Spleen (tissue), 7 donors: Measurements from ENCODE around the gene ZMIZ1.
A peak's percentile ranks its signal among the peaks of the same experiment; 100 is the strongest.

Experiments used
- CTCF ChIP-seq, 11 experiments: fragments of 200-600 bp in 7 of 11; fragments of 450-650 bp in 4 of 11; sonication (generic) in 4 of 11; IDR thresholded peaks in 8 of 11; conservative IDR thresholded peaks in 3 of 11; 1 replicate in 7 of 11; 2 replicates in 4 of 11; pipeline versions ENCODE4 v1.4.0 to v1.8.0; 2016 to 2021; ENCODE audit warnings: antibody characterized with exemption in 11 of 11, inconsistent platforms in 4 of 11, mild to moderate bottlenecking in 1 of 11
- POLR2A ChIP-seq, 3 donors: fragments of 450-650 bp; IDR thresholded peaks; one replicate each; pipeline ENCODE4 v1.5.1; 2017; ENCODE audit warnings: antibody characterized with exemption in 3 of 3, mild to moderate bottlenecking in 1 of 3
- POLR2AphosphoS5 ChIP-seq, 3 donors: sonication (generic); formaldehyde crosslinking; IDR thresholded peaks; one replicate each; pipeline ENCODE4 v1.5.1; 2017; ENCODE audit warnings: antibody characterized with exemption in 3 of 3
- donor health status: DM: no; HTN: no; CAD: no; lungs with moderate emphysema.
- donor health status: DM: no; HTN: no; CAD: no.
- donor health status: DM: no; HTN: no; CAD: no.

GRCh38 chr10:79260811-79261740 lies 192.3 kb downstream of the ZMIZ1 start:
- TF ChIP-seq POLR2A (IDR thresholded peaks at IDR 0.05) (no peak), CTCF (IDR thresholded peaks at IDR 0.05 in 8 of 11, conservative IDR thresholded peaks at IDR 0.05 in 3 of 11) (no peak), POLR2AphosphoS5 (IDR thresholded peaks at IDR 0.05) (peak; percentile 16 to 60 (median 44))
